HG03280 (cell line): ENCODE results near the gene ITCH.
"Not testable (repeated sequence)": the region's sequence is repeated elsewhere in the genome, so short reads cannot be mapped to it uniquely, and the experiment has no call there.

Source experiments
- ATAC-seq: cut with Tn5 transposase; IDR thresholded peaks from one replicate; pipeline ENCODE4 v1.9.1; 2021; ENCODE audit warnings: mild to moderate bottlenecking, moderate library complexity; ENCODE audit not compliant: unreplicated experiment

Gene ITCH

GRCh38 chr20:34449674-34450592, 86.9 kb downstream of the ITCH start:
- ATAC-seq, result no peak

- no peak for ATAC-seq
These were observed 89.4 kb downstream of the ITCH start for GRCh38 chr20:34452281-34452982.

- no peak for ATAC-seq
These were observed 95.6 kb downstream of the ITCH start for GRCh38 chr20:34458631-34459030.

GRCh38 chr20:34459209-34459897, 96.3 kb downstream of the ITCH start:
- no peak for ATAC-seq

GRCh38 chr20:34461779-34462087, 98.7 kb downstream of the ITCH start:
- no peak for ATAC-seq

DNA sequence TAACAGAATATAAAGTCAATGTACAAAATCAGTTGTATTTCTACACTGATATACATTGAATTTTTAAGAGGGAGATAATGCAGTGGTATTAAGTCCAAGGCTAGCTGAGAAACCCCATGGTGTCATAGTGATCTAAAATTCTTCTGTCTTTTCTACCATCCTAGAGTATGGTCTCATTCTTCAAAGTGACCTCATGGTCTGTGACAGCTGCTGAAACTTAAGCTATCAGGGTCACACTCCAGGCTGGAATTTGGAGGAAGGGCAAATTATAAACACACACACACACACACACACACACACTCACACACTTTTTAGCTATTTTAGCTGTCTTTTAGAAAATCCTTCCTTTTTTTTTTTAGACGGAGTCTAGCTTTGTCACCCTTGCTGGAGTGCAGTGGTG, 105.9 kb downstream of the ITCH start:
- no peak for ATAC-seq

GRCh38 chr20:34472246-34472925, 109.3 kb downstream of the ITCH start:
- no peak for ATAC-seq

- no peak for ATAC-seq
These were observed 110.3 kb downstream of the ITCH start for GRCh38 chr20:34473262-34473883.

- ATAC-seq, result peak; percentile 73
These were observed 113.1 kb downstream of the ITCH start for GRCh38 chr20:34475979-34476736.

DNA sequence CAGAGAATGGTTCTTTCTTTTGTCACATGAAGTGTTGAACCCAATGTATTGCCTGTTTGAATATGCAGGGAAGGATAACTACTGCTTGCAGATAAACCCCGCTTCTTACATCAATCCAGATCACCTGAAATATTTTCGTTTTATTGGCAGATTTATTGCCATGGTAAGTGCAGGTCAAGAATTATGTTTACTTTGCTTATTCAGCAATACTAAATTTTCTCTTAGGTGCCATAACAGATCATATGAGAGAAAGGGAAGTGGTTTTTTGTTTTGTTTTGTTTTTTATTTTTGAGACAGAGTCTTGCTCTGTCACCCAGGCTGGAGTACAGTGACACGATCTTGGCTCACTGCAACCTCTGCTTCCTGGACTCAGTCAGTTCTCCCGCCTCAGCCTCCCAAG, 116.6 kb downstream of the ITCH start:
- ATAC-seq, result no peak

DNA sequence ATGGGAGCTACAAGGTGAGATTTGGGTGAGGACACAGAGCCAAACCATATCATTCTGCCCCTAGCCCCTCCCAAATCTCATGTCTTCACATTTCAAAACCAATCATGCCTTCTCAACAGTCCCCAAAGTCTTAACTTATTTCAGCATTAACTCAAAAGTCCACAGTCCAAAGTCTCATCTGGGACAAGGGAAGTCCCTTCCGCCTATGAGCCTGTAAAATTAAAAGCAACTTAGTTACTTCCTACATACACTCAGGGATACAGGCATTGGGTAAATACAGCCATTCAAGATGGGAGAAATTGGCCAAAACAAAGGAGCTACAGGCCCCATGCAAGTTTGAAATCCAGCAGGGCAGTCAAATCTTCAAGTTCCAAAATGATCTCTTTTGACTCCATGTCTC, 119.1 kb downstream of the ITCH start:
- not testable (repeated sequence) for ATAC-seq

- ATAC-seq, result not testable (repeated sequence)
These were observed 120.6 kb downstream of the ITCH start for GRCh38 chr20:34483585-34484220.

GRCh38 chr20:34485068-34485634, 122.1 kb downstream of the ITCH start:
- ATAC-seq, result no peak

DNA sequence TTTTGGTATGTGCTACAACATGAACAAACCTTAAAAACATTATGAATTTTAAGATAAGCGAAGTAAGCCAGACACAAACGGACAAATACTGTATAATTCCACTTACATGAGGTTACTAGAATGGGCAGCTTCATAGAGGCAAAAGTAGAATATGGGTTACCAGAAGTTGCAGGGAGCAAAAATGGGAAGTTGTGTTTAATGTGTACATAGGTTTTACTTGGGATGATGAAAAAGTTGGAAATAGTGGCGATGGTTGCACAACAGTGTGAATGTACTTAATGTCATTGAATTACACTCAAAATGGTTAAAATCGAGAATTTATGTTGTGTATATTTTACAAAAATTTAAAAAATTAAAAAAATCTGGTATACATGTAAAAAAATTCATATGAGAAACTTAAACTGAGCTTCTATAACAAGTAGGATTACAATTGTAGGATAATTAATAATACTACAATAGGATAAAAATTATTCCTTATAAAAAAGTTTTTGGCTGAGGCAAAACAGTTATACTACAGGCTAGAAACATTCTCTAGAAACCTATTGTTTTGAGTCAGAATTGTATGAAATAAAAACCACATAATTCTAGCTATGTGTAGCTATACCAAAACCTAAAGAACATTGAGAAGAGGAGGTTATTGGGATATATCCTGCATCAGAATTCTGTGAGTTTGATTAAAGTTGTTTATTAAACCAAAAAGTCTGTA, 128.3 kb downstream of the ITCH start:
- ATAC-seq, result no peak

DNA sequence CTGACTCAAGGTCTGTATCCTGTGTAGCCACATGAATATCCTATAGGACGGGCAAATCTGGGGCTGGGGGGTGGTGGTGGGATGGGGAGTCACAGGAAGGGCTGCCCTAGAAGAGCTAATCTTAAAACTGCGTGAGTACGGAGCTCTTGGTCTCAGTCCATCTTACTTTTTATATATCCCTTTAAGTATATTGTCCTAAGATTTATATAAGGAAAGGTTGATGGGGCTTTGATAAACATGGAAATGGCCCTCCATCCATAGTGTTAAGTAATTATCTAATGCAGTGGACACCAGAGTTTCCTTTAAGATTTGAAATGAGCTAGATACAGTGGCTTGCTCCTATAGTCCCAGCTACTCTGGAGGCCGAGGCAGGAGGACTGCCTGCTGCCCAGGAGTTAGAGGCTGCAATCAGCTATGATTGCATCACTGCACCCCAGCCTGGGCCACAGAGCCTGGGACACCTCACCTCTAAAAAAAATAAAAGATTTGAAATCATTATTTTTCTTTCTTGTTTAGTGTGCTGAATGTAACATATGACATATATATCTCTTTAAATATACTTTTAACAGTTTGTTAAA, 128.9 kb downstream of the ITCH start:
- no peak for ATAC-seq

- ATAC-seq, result no peak
These were observed 130.6 kb downstream of the ITCH start for GRCh38 chr20:34493646-34494045.

- ATAC-seq, result no peak
These were observed 132.2 kb downstream of the ITCH start for GRCh38 chr20:34495307-34495706.

- ATAC-seq, result no peak
These were observed 132.8 kb downstream of the ITCH start for GRCh38 chr20:34495916-34496315.
